GM18498 (cell line): ENCODE measurements around the gene ABCC5.
"Not testable (repeated sequence)": the region's sequence is repeated elsewhere in the genome, so short reads cannot be mapped to it uniquely, and the experiment has no call there.

Experiments used
- ATAC-seq: cut with Tn5 transposase; IDR thresholded peaks from one replicate; pipeline ENCODE4 v1.9.1; 2021; ENCODE audit warnings: mild to moderate bottlenecking, moderate library complexity; ENCODE audit not compliant: unreplicated experiment

Gene ABCC5

DNA sequence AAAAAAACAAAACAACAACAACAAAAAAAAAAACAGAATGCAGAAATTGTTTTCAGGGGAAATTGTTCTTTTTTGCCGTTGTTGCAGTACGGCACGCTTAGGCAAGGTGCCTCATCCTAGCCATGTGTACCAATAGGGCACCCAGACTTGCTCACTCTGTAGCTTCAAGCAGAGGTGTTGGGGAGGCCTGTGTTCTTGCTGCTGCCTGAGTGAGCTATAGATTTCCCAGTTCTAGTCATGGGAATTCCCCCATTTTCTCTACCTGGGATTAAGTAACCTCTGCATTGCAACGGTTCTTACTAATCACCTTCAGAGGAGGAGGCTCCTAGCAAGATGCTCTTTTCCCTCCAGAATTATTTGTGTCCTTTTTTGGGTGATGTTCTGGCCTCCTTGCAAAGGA, 120.1 kb downstream of the ABCC5 start:
- no peak for ATAC-seq

DNA sequence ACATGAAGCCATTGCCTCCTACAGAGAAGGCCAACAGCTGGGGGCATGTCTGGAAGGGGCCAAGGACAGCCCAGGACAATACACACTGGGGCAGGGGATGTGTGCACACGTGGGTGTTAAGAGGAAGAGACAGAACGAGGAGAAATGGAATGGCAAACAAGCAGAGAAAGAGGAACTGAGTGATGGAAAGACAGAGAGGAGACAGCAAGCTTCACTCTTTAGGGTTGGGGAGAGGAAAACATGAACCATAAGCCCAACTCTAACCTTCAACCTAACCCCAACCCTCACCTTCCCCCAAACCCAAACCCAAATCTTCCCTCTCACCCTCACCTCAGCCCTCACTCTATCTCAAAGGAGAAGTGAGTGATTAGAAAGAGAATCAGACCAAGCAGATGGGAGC, 121.1 kb downstream of the ABCC5 start:
- ATAC-seq: no peak

DNA sequence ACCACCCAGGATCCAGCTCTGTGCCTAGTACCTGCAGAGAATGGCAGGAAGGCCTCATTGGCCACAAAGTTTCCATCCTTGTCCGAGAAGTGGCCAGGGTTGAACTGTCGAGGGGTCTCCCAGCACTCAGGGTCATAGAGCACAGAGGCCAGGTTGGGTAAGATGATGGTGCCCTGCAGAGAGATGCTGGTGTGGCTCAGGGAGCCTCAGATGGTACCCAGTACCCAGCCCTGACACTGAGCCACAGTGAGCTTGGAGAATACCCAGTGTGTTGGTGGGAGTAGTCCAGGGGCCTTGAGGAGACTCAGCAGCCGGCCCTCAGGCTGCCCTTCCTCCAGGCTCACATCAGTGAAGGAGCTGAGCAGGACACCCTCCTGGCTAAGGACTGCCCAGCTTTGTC, 121.5 kb downstream of the ABCC5 start:
- no peak for ATAC-seq

DNA sequence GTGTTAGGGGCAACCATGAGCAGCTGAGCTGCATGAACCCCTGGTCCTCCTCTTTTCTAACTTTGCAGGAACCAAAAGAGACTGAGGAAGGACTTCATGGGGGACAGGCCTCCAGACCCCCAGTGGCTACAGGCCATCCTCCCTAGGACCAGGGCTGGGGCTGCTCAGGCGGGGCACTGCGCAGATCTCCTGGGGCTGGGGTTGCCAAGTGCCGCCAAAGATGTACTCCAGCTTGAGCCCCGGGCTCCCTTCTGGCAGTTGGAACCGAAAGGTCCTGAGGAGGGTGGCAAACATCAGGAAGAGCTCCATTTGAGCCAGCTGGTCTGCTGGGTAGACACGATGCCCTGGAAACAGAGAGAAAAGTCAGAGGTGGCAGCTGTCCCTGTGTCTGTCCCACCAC, 121.9 kb downstream of the ABCC5 start:
- ATAC-seq: no peak

DNA sequence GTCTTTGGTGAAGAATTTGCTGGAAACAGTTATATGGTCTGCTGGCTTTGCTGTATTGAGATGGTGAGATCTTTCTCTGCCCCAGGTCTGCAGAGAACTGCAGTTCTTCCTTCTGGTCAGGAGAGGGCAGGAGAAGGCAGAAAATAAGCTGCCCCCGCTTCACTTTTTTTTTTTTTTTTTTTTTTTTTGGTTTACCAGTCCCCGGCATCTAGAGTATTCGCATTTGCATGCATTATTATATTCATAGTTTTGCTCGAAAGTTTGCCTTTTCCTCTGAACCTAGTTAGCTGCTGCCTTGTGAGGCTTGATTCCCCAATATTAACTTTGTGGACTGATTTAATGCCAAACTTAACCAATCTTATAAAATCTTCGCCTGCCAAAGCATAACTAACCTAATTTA, 122.4 kb downstream of the ABCC5 start:
- peak; percentile 57 for ATAC-seq

DNA sequence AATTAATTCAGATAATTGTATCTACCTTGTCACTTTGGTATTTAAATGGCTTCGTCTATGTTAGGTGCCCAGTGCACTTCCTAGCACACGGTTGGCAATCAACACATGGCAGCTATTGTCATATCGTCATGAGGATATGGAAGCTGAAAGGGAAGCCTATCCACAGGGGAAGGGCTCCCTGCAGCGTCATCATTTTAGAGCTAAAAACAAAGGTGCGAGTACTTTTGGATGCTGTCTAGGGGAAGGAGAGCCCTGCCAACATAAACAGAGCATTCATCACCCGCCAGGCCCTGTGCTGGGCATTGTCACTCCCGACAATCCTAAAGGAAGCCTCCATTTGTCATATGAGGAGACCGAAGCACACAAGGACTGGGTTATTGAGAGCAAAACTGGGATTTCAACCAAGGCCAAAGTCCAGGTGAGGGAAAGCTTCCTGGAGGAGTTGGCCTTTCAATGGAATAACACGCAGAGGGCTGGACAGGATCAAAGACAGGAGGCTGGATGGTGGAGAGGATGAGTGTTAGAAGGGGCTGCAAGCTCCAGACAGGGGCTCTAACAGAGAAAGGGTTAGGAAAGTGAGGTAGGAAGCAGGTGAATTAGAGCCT, 125.0 kb downstream of the ABCC5 start:
- no peak for ATAC-seq

DNA sequence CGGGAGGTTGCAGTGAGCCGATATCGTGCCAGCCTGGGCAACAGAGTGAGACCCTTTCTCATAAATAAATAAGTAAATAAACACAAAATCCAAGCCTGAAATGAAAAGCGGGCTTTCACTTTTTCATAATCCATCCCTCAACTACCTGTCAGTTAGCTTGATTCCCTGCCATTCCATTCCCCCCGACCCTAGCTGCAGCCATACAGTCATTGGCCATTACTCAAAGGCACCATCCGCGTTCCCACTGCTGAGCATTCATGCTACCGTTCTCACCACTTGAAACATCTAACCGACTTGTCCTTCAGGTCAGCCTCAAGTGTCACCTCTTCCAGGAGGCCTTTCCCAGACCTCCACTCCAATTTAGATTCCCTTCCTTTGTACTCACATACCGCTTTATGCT, 131.9 kb downstream of the ABCC5 start:
- ATAC-seq: no peak

DNA sequence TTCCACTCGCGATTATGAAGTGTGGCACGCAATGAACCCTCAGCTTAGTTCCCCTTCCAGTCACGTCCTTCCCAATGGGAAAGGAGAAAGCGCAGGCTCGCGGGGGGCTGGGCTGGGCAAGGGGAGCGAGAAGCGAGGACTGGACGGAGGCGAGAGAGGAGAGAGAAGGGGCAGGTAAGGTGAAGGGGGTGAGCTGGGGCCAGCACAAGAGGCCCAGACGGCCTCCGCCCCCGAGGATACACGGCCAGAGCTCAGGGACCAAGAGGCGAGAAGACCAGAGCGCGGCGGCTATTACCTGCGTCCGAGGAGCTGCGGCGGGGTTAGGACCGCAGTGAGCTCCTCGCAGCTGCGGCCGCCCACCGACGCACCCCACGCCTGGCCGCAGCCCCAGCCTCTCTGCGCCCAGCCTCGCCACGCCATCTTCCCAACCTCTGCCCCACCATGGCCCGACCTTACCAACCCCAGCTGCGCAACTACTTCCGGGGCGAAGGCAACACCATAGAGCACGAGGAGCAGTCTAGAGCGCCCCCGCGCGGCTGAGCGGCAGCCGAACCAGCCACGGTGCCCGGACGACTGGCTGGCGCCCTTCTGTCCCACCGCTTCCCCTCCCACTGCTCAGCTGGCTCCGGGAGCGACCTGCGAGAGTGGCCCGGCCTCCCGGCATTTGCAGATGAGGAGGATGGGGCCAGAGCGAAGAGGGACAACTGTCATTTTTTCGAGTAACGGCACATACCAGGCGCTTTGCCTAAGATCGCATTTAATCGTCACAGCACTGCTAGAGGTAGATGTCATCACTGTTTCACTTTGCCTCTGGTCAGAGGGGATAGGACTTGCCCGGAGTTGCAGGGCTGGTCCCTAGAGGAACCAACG, 133.0 kb downstream of the ABCC5 start, which contains the start of gene PARL:
PARL (minus strand) TSS at position 454 of the 870 bp plus-strand sequence; CDS start at position 420, 34 bp downstream.
- peak; percentile 99 for ATAC-seq

DNA sequence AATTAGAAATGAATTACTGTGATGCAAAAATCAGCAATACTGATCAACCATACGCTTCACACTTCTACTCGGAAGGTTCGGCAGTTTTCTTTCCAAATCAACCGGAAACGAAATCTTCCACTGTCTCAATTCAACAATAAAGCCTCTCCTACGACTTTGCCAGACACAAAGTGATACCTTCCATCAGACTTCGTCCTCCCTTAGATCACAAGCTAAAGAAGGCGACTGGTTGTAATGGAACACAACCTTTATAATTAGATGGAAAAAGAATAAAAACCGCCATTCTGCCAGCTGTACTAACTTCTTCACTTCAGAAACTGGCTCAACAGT, 133.6 kb downstream of the ABCC5 start:
- no peak for ATAC-seq

DNA sequence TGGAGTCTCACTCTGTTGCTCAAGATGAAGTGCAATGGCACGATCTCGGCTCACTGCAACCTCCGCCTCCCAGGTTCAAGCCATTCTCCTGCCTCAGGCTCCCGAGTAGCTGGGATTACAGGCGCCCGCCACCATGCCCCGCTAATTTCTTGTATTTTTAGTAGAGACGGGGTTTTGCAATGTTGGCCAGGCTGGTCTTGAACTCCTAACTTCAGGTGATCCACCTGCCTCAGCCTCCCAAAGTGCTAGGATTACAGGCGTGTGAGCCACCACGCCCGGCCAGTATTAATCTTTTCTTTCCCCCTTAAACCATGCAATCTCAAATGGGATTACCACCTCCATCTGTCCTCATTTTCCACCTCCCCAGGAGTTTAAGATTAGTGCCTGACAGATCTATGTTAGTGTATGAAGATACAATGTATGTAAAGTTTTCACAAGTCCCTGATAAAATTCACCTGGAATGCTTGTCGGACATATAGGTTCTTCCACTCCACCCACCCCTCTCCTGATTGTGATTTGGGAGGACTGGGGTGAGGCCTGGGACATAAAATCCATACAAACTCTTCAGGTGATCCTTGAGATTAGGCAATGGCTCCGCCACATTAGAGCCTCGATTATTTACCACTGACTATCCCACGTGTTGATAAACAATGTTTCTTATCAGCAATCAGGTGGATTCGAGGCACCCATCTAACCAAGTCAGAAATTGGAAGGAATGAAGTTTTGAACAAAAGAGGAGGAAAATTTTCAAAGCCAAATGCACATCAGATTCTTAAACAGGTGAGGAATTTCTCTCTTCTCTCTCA, 134.2 kb downstream of the ABCC5 start:
- ATAC-seq: no peak

DNA sequence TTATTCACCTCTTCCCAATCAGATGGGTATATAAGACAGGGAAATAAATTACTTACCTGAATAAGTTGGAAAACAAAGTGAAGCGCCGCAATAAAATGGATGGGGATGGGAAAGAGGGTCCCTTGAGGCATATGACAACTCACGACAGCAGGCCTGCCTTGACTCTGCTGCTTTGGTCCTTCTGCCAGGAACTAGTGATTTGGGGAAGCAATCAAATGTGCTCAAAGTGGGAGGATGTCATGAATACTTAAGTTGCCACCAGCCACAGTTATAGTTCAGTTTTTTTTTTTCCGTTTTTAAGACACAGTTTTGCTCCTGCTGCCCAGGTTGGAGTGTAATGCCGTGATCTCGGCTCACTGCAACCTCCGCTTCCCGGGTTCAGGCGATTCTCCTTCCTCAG, 137.6 kb downstream of the ABCC5 start:
- no peak for ATAC-seq

DNA sequence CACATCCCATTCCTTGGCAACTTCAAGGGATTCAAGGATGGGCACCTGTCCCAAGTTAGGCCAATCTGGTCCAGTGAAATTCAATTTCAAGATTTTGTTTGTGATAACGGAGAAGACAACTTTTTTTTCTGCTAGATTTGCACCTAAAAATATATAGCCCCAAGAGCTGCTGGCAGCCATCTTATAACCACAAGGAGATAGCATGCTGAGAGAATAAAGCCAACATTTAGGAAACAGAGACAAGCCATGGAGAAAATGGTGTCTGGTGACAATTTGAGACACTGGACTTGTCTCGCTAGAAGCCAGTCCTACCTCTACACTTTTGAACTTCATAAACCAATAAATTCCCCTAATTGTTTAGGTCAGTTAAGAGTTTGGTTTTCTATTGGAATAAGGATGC, 138.4 kb downstream of the ABCC5 start:
- ATAC-seq: no peak

DNA sequence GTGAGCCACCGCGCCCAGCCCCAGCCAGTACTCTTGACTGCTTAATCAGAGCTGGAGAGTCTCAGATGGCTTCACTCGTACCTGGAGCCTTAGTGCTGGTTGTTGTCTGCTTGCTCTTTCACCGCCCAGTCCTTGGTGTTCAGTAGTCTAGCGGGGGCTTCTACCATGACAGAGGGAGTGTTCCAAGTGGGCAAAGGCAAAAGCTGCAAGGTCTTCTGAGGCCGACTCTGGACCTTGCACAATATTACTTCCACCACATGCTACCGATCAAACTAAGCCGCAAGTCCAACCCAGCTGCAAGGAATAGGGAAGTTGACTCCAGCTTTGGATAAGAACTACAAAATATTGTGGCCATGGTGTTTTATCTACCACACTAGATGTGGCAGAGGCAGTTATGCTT, 139.6 kb downstream of the ABCC5 start:
- ATAC-seq: no peak

DNA sequence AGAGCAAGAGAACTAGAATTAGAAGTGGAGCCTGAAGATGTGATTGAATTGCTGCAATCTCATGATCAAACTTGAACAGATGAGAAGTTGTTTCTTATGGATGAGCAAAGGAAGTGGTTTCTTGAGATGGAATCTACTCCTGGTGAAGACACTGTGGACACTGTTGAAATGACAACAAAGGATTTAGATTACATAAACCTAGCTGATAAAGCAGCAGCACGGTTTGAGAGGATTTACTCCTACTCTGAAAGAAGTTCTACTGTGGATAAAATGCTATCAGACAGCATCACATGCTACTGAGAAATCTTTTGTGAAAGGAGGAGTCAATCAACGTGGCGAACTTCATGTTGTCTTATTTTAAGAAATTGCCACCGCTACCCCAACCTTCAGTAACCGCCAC, 140.5 kb downstream of the ABCC5 start:
- not testable (repeated sequence) for ATAC-seq

DNA sequence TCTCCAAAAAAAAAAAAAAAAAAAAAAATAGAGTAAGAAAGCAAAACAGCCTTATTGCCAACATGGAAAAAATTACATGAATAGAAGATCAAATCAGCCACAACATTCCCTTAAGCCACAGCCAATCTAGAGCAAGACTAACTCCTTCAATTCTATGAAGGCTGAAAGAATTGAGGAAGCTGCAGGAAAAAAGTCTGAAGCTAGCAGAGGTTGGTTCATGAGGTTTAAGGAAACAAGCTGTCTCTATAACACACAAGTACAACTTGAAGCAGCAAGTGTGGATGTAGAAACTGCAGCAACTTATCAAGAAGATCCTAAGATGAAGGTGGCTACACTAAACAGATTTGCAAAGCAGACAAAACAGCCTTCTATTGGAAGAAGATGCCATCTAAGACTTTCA, 142.3 kb downstream of the ABCC5 start:
- ATAC-seq: no peak

DNA sequence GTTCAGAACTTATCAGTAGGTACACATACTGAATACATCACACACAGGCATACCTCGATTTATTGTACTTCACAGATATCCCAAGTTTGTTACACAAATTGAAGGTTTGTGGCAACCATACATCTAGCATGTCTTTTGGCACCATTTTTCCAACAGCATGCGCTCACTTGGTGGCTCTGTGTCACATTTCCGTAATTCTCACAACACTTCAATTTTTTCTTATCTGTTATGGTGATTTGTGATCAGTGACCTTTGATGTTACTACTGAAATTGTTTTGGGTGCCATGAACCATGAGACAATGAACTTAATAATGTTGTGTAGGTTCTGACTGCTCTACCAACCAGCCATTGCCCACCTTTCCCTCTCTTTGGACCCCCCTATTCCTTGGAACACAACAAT, 143.8 kb downstream of the ABCC5 start:
- no peak for ATAC-seq

DNA sequence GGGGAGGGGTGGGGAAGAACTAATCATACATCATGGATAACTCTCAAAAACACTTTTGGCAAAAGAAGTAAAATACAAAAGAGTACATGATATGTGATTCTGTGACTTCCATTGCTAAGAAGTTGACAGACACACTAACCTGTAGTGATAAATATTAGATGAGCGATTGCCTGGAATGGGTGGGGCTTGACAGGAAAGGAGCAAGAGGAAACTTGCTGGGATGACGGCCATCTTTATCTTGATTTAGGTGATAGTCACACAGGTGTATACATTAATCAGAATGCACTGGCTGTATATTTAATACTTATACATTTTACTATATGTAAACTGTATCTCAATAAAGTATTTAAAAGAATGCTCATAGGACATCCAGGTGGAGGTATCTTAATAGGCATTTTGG, 146.1 kb downstream of the ABCC5 start:
- ATAC-seq: no peak

DNA sequence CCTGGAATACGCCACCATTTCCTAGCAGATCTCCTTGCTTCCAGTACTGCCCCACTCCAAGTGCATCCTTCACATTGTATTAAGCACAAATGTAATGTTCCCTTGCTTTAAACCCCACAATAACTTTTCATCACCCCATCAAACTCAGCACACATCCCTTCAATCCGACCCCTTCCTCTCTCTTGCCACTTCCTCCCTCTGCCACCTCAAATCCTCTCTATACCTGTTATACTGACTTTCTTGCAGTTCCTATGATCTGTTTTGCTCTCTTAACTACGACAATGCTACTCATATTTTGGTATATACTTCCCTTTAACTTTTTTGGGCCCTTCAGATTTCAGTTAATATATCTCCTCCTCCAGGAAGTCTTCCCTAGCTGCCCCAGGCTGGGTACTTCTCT, 147.1 kb downstream of the ABCC5 start:
- ATAC-seq: no peak
